Kidney (tissue), 14 donors: ENCODE data around the gene GABBR2. TPM values are rescaled to one million over a fixed set of nuclear protein-coding genes. Genes with fewer than 3 reads are reported as not detected.

Experiments used
- DNase-seq, 5 donors: peaks; one replicate each; pipeline ENCODE4 v3.0.0-alpha.2; 2013 to 2020
- FAIRE-seq: peaks from 2 replicates; lab custom pipeline; 2012; peaks lifted over from hg19 to GRCh38; lab: Jason Lieb, UNC
- H3K27ac ChIP-seq, 2 donors: one replicate each; pipeline ENCODE4 v1.7.0; 2013; ENCODE audit warnings: low read depth in 2 of 2, low read length in 2 of 2, inconsistent platforms in 1 of 2
- H3K27me3 ChIP-seq: one replicate; pipeline ENCODE4 v1.7.1; 2013; ENCODE audit warnings: low read length, inconsistent platforms; ENCODE audit not compliant: control insufficient read depth, insufficient read depth
- H3K36me3 ChIP-seq, 3 donors: one replicate each; pipeline versions ENCODE4 v1.7.0 to v1.7.1; 2013; ENCODE audit warnings: low read length in 3 of 3, control low read depth in 1 of 3, inconsistent platforms in 1 of 3; ENCODE audit not compliant: insufficient read depth in 3 of 3, control insufficient read depth in 2 of 3
- H3K4me1 ChIP-seq, 3 donors: one replicate each; pipeline versions ENCODE4 v1.7.0 to v1.7.1; 2013; ENCODE audit warnings: low read length in 3 of 3, inconsistent platforms in 1 of 3, low read depth in 1 of 3; ENCODE audit not compliant: control insufficient read depth in 2 of 3, insufficient read depth in 2 of 3
- H3K4me3 ChIP-seq, 3 donors: one replicate each; pipeline versions ENCODE4 v1.7.0 to v1.8.1; 2013; ENCODE audit warnings: low read length in 3 of 3, control low read depth in 1 of 3, inconsistent platforms in 1 of 3
- H3K9ac ChIP-seq, 3 donors: one replicate each; pipeline versions ENCODE4 v1.7.0 to v1.7.1; 2013; ENCODE audit warnings: low read length in 3 of 3, control low read depth in 1 of 3, inconsistent platforms in 1 of 3
- H3K9me3 ChIP-seq, 3 donors: one replicate each; pipeline versions ENCODE4 v1.7.0 to v1.7.1; 2013; ENCODE audit warnings: low read length in 3 of 3, control low read depth in 1 of 3, inconsistent platforms in 1 of 3; ENCODE audit not compliant: control insufficient read depth in 2 of 3, insufficient read depth in 1 of 3
- intact Hi-C: fragments of 100-400 bp; cut with DNase I; formaldehyde crosslinking; loops from one replicate; pipeline ENCODE4 v1.11.1; 2022
- polyA plus RNA-seq: library from polyadenylated mRNA; stranded (reverse); fragments of 350-450 nt; fragmentation: Illumina TruSeq; extraction: RNeasy Lipid Tissue Mini Kit (QIAGEN cat#74804); gene quantifications from one replicate; pipeline ENCODE4 v1.2.3, GENCODE V29; 2014; ENCODE audit warnings: low read depth, low replicate concordance; ENCODE audit not compliant: insufficient read depth
- total RNA-seq: library from RNA; stranded (reverse); fragmentation: NEBNext Ultra II Directional; extraction: Animal tissue kit (Norgen Biotek cat#: 25700); gene quantifications from one replicate; pipeline ENCODE4 v1.2.1, GENCODE V29; 2021
- TF ChIP-seq, protein P1 (sequence below): IDR thresholded peaks from 3 replicates; pipeline ENCODE4 v1.5.1; 2012; ENCODE audit warnings: mild to moderate bottlenecking, moderate library complexity, borderline replicate concordance; ENCODE audit not compliant: insufficient read depth; ENCODE audit errors: extremely low read depth
- donor health status: control.
- donor health status: control.
- donor health status: control.
- donor health status: control.
- donor health status: control.
- donor health status: DM: yes; HTN: yes; CAD: no.
- donor health status: Normal renal cell carcinoma (clear cell type).

Gene GABBR2
- total and polyA plus RNA-seq, 2 donors from 2014 or later: 0.06 TPM; not detected in 1

DNA sequence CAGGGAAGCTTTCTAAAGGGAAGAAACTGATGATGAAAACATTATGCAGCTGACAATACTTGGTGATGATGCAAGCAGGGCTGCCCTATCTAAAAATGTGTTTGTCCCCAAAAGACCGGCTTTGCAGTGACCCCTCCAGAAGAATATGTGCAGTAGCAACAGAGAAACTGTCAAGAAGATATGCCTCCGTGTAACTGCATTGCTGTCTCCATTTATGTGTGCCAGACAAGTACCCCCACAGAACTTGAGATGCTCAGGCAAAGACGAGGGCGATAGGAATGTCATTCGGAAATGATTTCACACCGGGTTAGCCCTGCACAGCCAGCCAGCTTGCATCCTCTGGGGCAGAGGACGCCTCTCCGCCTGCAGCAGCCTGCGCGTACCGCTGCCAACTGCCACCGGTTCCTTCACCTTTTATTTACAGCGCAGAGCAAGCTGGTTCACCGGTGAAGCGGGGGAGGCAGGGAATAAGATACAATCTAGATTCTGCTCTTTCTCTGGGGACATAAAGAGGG, 2.0 kb downstream of the GABBR2 start:
- DNase-seq (no peak), FAIRE-seq (no peak)
- H3K4me3 ChIP-seq: no peak overlapping the region
- H3K9me3 ChIP-seq: no peaks in the 10 kb centered on the region
- TF ChIP-seq, protein P1, sequence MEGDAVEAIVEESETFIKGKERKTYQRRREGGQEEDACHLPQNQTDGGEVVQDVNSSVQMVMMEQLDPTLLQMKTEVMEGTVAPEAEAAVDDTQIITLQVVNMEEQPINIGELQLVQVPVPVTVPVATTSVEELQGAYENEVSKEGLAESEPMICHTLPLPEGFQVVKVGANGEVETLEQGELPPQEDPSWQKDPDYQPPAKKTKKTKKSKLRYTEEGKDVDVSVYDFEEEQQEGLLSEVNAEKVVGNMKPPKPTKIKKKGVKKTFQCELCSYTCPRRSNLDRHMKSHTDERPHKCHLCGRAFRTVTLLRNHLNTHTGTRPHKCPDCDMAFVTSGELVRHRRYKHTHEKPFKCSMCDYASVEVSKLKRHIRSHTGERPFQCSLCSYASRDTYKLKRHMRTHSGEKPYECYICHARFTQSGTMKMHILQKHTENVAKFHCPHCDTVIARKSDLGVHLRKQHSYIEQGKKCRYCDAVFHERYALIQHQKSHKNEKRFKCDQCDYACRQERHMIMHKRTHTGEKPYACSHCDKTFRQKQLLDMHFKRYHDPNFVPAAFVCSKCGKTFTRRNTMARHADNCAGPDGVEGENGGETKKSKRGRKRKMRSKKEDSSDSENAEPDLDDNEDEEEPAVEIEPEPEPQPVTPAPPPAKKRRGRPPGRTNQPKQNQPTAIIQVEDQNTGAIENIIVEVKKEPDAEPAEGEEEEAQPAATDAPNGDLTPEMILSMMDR: no peak
- no peaks in the 10 kb centered on the region for H3K36me3 ChIP-seq
- no peak overlapping the region for H3K27ac ChIP-seq
- no peak overlapping the region for H3K9ac ChIP-seq
- H3K4me1 ChIP-seq: peaks cover 0 to 8% (median 0%) of the 10 kb centered on the region in 3 donors
- intact Hi-C loops: no loop called here
- peaks cover 17% of the 10 kb centered on the region for H3K27me3 ChIP-seq

GRCh38 chr9:98702835-98703380, 5.8 kb downstream of the GABBR2 start:
- peaks cover 8% of the 10 kb centered on the region for H3K27me3 ChIP-seq
- DNase-seq (no peak), FAIRE-seq (no peak)
- H3K4me1 ChIP-seq: peaks cover 0 to 8% (median 0%) of the 10 kb centered on the region in 3 donors
- TF ChIP-seq, protein P1: no peak
- no peak overlapping the region for H3K9ac ChIP-seq
- H3K9me3 ChIP-seq: peaks cover 0 to 5% (median 0%) of the 10 kb centered on the region in 3 donors
- H3K27ac ChIP-seq: no peak overlapping the region
- H3K36me3 ChIP-seq: no peaks in the 10 kb centered on the region
- intact Hi-C loops: no loop called here
- no peak overlapping the region for H3K4me3 ChIP-seq

- Histone ChIP-seq H3K4me1 (peaks cover 0 to 3% (median 0%) of the 10 kb centered on the region in 3 donors), H3K27ac (no peak overlapping the region), H3K27me3 (peaks cover 8% of the 10 kb centered on the region), H3K9ac (no peak overlapping the region), H3K9me3 (peaks cover 0 to 5% (median 0%) of the 10 kb centered on the region in 3 donors), H3K4me3 (no peak overlapping the region), H3K36me3 (no peaks in the 10 kb centered on the region)
- no peak for FAIRE-seq
- intact Hi-C loops: no loop called here
- DNase-seq: no peak
- TF ChIP-seq, protein P1: no peak
These were observed 6.4 kb downstream of the GABBR2 start for GRCh38 chr9:98702340-98702739.
